NCI-H2196 (cell line): ENCODE data around the gene TRIM51.
"Not testable (repeated sequence)": the region's sequence is repeated elsewhere in the genome, so short reads cannot be mapped to it uniquely, and the experiment has no call there.

ENCODE experiments used
- DNase-seq: peaks from one replicate; lab custom pipeline; 2025; ENCODE audit not compliant: unreplicated experiment; lab: John Stamatoyannopoulos, UW

TRIM51 gene

DNA sequence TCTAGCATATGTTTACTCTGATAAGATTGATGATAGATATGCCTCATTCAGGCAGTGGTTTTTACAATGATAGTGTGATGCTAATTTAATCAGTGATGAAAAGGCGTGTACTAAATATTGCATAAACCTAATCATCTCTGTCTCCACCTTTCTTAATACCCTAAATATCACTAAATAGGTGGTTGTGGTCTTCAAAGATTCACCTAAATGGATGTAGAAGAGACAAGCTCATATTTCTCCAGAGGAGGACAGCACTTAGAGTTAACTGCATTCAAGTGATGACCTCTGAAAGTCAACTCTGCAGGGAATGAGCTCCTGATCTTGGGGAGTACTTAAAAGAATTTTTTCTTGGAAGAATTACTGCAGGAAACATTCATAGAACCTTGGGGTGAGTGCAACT lies at the start of gene TRIM51:
Gene TRIM51 (plus strand): TSS at position 301 of the 400 bp plus-strand sequence. CDS start 2,132 bp downstream, outside the sequence.
- DNase-seq, result not testable (repeated sequence)

DNA sequence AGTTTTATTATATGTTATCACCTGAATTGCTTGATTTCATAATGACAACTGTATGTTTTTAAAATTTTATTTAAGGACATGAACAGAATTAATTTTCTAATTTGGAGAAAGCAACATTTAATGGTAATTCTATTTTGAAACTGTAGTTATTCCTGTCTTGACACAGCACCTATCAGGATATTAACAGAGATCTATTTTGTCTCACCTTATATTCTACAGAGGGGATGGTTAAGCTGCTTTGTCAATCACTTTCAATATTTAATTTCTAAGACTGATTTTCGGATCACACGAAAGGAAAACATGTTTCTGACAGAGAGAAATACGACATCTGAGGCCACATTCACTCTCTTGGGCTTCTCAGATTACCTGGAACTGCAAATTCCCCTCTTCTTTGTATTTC lies 44.6 kb upstream of the TRIM51 start, which contains the start of gene OR5D16:
Gene OR5D16 (plus strand): TSS at position 301 of the 400 bp plus-strand sequence. CDS start 0 bp downstream, at position 301.
- DNase-seq, result no peak

- no peak for DNase-seq
Observed at GRCh38 chr11:55847453-55847852, 35.6 kb upstream of the TRIM51 start.

GRCh38 chr11:55849037-55849436 lies 34.1 kb upstream of the TRIM51 start:
- no peak for DNase-seq

GRCh38 chr11:55852141-55852540 lies 31.0 kb upstream of the TRIM51 start:
- DNase-seq, result no peak

DNA sequence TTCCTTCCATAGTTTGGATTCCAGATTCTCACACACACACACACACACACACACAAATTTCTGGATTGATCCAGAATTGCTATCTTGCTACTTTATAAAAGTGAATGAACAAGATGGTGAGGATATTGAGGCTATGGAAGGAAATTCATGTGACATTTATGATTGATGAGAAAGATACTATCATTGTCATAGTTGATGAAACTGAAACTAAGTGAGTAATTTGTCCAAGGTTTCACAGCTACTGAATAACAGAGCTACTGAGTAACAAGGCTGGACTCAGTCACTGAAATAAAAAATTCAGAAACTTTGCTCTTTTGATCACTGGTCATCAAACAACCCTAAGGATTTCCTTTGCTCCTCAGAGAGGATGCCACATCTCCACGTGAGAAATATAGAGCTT lies 28.4 kb upstream of the TRIM51 start:
- no peak for DNase-seq

- not testable (repeated sequence) for DNase-seq
Observed at GRCh38 chr11:55867354-55867753, 15.7 kb upstream of the TRIM51 start.

- not testable (repeated sequence) for DNase-seq
Observed at GRCh38 chr11:55872731-55873130, 10.4 kb upstream of the TRIM51 start.

- not testable (repeated sequence) for DNase-seq
Observed at GRCh38 chr11:55873146-55873545, 10.0 kb upstream of the TRIM51 start.

- not testable (repeated sequence) for DNase-seq
Observed at GRCh38 chr11:55884995-55885394, 1.9 kb downstream of the TRIM51 start.

GRCh38 chr11:55885481-55885880 lies 2.4 kb downstream of the TRIM51 start:
- not testable (repeated sequence) for DNase-seq

- DNase-seq, result no peak
Observed at GRCh38 chr11:55895216-55895615, 12.1 kb downstream of the TRIM51 start.

DNA sequence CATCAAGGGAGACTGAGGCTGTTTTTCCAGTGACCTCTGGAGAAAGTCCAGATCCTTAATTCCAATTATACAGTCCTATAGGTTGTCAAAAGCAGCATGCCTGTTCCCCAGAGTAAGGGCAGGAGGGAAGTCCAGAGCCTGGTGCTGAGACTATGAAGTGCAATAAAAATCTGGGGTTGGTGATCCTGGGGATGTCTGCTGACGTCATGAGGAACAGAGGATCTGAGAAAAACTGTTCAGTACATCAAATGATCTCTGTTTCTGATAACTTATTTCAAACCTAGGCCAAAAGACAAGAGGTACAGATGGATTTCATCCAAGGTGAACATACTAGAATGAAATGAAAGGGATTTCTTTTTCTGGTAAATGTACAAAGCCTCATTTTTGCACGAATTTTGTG lies 19.2 kb downstream of the TRIM51 start:
- DNase-seq, result no peak

DNA sequence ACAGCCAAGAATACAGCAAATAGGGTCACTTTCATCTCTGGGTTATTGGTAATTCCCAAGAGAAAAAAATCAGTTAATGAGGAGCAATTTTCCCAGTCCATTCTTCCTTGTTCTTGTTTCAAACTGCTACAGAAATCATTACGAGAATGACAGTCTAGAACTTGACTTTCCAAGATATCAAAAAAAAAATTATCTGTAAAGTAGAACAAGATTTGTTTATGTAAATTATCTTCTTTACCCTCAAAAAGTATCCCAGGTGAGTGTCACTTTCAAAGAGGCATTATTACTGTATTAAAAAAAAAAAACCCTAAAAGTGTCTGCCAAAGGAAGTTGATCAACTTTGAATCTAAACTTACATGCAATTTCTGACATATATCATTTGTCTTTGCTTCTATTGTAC lies 31.4 kb downstream of the TRIM51 start, which contains the start of gene OR5W2:
Gene OR5W2 (minus strand): TSS at position 101 of the 400 bp plus-strand sequence. CDS start 0 bp downstream, at position 101.
- DNase-seq, result no peak

GRCh38 chr11:55920537-55920936 lies 37.4 kb downstream of the TRIM51 start:
- DNase-seq, result no peak

- DNase-seq, result no peak
Observed at GRCh38 chr11:55936300-55936699, 53.2 kb downstream of the TRIM51 start, which contains the start of gene OR5I1. Gene OR5I1 (minus strand): TSS chr11:55936400. CDS start chr11:55936400, 0 bp downstream.
